HG02759 (cell line): Measurements from ENCODE around the gene DEUP1.
"Not testable (repeated sequence)": the region's sequence is repeated elsewhere in the genome, so short reads cannot be mapped to it uniquely, and the experiment has no call there.

Source experiments
- ATAC-seq: cut with Tn5 transposase; IDR thresholded peaks from one replicate; pipeline ENCODE4 v1.9.1; 2021; ENCODE audit warnings: mild to moderate bottlenecking, moderate library complexity; ENCODE audit not compliant: unreplicated experiment

The DEUP1 gene

DNA sequence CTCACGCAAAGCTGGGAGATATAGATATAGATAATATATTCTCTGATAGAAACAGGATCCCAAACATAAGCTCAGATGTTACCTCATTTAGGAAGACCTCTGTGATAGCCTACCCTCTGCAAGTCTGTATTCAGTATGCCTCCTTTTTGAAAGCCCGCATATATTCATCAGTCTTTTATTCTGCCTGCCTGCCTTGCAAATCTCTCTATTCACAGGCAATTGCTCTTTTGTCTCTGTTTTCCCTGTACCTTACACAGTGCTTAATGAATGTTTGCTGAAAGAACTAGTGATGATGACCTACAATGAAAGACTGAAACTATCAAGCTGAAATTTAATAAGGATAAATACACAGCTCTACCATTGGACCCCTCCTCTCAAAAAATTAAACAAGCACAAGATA, 18.4 kb downstream of the DEUP1 start:
- no peak for ATAC-seq

DNA sequence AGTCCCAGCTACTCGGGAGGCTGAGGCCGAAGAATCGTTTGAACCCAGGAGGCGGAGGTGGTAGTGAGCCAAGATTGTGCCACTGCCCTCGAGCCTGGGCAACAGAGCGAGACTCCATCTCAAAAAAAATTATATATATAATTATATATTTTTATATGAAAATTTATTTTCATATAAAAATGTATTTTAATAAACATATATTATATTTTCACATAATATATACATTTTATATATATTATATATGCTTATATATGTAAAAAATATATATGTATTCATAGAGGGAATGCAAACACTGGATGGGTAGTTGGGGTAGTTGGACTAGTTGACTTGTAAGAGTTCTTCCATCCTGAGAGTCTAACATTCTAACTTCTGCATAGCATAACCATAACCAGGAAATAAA, 20.3 kb downstream of the DEUP1 start:
- no peak for ATAC-seq

GRCh38 chr11:93359396-93359795, 28.9 kb downstream of the DEUP1 start:
- no peak for ATAC-seq

GRCh38 chr11:93361435-93361834, 30.9 kb downstream of the DEUP1 start:
- ATAC-seq, result no peak

DNA sequence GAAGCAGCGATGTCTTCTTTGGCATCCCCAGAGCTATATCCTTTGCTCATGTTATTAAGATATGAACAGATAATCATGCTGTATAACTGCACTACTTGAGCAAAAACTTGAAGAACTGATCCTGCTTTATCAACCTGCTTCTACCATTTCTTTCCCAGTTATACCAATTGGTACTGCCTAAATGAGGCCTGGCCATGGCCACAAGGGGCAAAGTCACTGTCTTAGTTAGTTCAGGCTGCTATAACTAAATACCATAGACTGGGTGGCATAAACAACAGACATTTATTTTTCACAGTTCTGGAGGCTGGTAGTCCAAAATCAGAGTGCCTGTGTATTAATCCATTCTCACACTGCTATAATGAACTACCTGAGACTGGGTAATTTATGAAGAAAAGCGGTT, 37.5 kb downstream of the DEUP1 start:
- no peak for ATAC-seq

DNA sequence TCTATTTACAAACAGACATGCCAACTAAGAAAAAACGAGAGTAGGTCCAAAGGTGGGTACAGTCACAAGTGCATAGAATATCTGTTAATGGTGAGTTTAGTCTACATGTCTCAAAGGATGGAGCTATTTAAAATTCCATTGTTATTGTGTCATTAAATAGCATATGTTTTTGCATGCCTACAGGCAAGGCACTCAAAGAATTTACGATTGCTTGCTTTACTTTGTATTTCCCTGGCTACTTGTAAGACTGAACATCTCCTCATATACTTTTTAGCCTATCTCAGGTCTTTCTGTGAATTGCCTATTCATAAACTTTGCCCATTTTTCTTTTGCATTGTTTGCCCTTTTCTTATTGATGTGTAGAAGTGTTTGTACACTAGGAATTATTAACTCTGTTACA, 39.7 kb downstream of the DEUP1 start:
- no peak for ATAC-seq

DNA sequence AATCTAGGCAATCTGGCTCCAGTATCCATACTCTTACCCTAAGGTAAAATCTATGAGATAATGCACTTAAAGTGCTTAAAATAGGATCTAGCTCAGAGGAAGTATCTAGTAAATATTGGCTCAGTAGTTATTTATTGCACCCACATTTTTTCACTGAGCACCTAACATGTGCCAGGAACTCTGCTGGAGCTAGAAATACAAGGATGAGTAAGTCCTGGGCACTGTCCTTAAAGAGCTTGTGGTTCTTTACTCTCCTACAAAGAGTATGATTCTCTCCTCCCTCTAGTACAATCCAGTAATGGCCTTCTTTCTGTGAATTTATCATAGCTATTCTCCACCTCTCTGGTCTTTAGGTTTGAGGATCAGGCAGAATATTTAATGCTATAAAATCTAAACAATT, 59.2 kb downstream of the DEUP1 start:
- ATAC-seq, result no peak

DNA sequence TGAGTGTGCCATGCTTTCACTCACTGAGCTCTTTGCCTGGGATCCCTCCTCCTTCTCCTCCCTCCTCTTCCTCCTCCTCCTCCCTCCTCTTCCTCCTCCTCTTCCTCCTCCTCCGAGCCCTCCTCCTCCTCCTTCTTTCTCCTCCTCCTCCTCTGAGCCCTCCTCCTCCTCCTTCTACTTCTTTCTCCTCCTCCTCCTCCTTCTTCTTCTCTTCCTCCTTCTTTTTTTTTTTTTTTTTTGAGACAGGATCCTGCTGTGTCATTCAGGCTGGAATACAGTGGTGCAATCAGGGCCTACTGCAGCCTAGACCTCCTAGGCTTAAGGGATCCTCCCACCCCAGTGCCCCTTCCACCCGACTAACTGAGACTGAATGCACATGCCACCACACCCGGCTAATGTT, 62.3 kb downstream of the DEUP1 start:
- no peak for ATAC-seq

DNA sequence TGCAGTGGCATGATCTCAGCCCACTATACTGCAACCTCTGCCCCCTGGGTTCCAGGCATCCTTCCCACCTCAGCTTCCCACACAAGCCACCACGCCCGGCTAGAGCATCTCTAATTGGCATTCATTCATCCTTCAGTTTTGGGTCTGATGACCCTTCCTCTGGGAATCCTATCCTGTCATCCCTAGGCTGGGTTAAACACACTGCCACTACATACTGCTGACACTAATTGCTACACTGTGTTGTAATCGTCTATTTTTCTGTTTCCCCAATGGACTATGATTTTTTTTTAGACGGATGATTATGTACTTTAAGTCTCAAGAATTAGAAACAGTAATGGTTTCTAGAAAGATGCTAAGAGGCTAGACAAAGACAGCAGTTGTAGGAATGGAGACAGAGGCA, 62.8 kb downstream of the DEUP1 start:
- ATAC-seq, result no peak

DNA sequence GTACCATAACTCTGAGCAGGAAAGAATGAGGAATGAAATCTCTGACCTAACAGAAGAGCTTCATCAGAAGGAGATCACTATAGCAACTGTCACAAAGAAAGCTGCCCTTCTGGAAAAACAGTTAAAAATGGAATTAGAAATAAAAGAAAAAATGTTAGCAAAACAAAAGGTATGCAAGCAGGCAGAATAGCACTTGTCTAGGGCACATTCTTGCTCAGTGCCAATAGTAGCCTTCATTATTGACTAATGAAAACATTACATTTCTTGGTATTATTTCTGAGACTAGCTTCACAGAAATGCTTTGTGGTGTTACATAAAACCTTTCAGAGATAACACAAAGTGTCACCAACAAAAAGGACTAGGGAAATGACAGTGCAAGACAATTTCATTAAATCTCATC, 63.9 kb downstream of the DEUP1 start:
- no peak for ATAC-seq

DNA sequence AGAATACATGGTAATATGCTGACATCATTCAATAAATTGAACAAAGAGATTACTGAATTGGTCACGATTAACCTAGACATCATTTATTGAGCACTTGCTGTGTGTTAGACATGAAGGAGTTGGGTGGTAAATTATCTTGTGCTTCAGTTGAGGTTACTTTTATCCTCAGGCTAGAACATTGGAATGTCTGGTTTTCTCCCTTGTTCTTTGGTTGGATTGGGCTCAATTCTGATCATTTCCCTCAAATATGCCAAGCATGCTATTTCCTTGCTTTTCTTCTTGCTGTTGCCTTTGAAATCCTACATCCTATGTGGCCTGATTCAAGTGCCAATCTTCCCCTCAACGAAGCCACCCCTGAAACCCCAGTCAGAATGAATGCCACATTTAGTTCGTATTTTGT, 65.8 kb downstream of the DEUP1 start:
- ATAC-seq, result no peak

DNA sequence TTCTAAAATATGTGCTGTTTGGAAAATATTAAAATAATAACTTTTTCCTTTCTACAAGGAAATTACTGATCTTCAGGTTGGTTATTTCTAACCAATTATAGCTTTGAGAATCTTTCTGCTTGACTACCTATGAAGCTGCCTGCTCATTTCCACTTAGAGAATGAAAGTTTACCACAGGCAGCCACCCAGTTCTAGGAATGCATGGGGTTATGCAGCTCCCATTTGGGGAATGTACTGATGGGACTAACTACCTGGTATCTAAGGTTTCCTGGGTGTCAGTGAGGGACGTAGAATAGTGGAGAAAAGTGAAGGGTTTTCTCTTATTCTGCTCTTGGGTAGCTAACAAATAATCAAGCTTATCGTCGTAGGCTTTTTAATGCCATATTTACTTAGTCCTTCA, 73.4 kb downstream of the DEUP1 start:
- ATAC-seq, result no peak

DNA sequence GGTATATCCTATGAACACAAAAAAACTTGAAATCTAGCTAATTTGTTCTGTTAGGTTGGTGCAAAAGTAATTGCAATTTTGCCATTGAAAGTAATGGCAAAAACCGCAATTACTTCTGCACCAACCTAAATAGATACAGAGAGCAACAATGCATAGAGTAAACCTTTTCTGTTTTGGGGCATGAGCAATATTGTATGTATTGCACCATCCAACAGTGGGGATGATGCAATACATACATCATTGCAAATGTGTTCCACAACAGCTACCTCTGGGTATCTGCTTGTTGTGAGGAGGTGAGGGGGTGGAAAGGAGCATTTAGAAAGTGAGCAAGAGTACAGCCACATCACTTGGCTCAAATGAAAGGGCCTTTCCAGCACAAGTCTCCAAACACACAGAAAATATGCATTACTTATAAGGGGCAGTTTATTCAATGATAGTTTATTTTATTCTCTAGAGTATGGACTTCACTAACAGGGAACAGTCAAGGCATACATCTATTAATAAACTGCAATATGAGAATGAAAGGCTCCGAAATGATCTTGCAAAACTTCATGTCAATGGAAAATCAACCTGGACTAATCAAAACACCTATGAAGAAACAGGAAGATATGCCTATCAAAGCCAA, 77.3 kb downstream of the DEUP1 start:
- no peak for ATAC-seq

DNA sequence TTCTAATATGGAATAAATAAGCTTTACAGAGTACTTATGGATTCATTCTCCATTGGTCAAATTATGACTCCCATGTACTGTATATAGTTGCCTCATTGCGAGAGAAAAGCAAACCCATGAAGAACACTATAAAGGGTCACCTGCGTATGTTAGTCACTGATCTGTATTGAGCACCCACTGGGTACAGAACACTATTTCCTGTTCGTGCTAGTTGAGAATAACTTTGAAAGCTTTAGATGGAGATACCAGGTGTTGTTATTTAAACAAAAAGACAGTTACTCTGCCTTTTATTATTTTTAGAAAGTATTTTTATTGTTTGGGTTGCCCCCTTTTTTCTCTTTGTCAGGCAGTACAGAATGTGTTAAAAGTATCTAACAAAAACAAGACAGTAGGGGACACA, 79.9 kb downstream of the DEUP1 start:
- ATAC-seq, result no peak

GRCh38 chr11:93411705-93412104, 81.2 kb downstream of the DEUP1 start:
- ATAC-seq, result no peak

DNA sequence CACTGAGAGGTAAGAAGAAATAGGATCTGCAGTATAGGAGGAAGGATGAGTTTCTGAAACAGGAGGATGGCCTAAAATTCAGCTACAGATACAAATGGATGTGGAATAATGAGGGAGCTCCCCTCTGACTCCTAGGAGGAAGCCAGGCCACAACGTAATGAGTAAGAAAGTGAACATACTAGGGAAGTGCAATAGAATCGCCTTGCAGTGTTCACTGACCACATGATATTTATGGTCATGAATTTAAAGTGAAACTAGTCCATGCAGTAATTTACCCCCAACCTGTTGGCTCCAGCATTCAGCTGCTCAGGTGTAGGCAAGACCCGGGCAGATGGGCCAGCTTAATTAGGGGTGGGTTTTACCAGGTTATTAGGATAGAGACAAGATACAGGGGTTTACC, 101.7 kb downstream of the DEUP1 start:
- ATAC-seq, result no peak

- not testable (repeated sequence) for ATAC-seq
Observed at GRCh38 chr11:93443232-93443631, 112.7 kb downstream of the DEUP1 start.

DNA sequence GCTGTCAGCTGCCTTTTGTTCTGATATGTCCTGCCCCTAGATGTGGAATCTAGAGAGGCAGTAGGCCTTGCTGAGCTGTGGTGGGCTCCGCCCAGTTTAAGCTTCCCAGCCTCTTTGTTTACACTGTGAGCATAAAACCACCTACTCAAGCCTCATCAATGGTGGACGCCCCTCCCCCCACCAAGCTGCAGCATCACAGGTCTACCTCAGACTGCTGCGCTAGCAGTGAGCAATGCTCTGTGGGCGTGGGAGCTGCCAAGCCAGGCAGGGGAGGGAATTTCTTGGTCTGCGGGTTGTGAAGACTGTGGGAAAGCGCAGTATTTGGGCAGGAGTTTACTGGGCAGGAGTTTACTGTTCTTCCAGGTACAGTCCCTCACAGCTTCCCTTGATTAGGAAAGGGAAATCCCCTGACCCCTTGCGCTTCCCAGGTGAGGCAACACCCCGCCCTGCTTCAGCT, 114.1 kb downstream of the DEUP1 start:
- ATAC-seq, result no peak

DNA sequence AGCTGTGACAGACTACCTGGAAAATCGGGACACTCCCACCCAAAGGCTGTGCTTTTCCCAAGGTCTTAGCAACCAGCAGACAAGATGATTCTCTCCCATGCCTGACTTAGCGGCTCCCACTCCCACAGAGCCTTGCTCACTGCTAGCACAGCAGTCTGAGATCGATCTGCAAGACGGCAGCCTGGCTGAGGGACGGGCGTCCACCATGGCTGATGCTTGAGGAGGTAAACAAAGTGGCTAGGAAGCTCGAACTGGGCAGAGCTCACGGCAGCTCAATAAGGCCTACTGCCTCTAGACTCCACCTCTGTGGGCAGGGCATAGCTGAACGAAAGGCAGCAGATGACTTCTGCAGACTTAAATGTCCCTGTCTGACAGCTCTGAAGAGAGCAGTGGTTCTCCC, 127.7 kb downstream of the DEUP1 start:
- ATAC-seq, result no peak

- not testable (repeated sequence) for ATAC-seq
Observed at GRCh38 chr11:93463666-93464065, 133.1 kb downstream of the DEUP1 start.

DNA sequence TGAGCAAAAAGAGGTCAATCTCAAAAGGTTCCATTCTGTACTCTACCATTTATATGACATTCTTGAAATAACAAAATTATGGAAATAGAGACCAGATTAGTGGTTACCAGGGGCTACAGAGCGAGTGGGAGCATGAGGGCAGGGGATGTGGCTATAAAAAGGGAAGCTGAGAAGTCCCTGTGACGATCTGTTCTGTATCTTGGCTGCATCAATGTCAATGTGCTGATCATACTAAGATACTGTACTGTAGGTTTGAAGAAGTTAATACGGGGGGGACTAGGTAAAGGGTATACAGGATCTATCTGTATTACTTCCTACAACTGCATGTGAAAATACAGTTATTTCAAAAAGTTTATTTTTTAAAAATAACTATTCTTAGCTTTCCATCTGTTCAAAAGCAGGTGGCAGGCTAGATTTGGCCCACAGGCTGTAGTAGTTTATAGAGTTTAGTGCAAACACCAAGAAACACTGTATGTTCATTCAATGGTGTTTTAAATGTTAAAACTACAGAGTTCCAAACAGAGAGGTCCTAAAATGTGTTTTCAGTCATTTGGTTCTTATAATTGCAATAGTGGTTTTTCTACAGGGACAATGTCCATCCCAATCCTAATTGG, 134.5 kb downstream of the DEUP1 start:
- ATAC-seq, result no peak

- ATAC-seq, result no peak
Observed at GRCh38 chr11:93467054-93467453, 136.5 kb downstream of the DEUP1 start.

DNA sequence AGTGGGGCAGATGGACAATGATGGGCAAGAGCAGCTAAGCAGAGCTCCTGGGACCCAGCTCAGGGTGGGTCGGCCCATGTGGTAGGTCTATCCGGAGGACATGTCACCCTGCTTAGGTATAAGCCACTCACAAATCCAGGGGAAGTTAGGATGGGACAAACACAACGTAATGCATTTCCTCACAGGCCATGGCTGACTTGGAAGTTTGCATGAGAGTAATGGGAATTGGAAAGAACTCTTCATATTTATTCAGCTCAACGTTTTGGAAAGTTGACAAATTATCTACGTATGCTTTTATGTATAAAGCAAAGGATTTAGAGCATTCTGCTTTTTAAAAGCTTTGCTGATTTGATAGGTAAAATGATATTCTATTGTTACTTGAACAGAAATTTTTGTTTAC, 137.7 kb downstream of the DEUP1 start:
- ATAC-seq, result no peak
